HG02798 (cell line): ENCODE measurements around the gene BTN2A1.
"Not testable (repeated sequence)": the region's sequence is repeated elsewhere in the genome, so short reads cannot be mapped to it uniquely, and the experiment has no call there.

Experiments used
- ATAC-seq: cut with Tn5 transposase; IDR thresholded peaks from one replicate; pipeline ENCODE4 v1.9.1; 2021; ENCODE audit warnings: mild to moderate bottlenecking; ENCODE audit not compliant: unreplicated experiment, poor library complexity

The BTN2A1 gene

GRCh38 chr6:26457806-26458688 lies at the start of gene BTN2A1:
Gene BTN2A1 (plus strand): TSS chr6:26457955. CDS start chr6:26458637, 682 bp downstream.
- ATAC-seq = peak; percentile 98

GRCh38 chr6:26408828-26409730 lies 48.7 kb upstream of the BTN2A1 start:
- ATAC-seq = no peak

GRCh38 chr6:26411751-26412150 lies 46.0 kb upstream of the BTN2A1 start:
- ATAC-seq = no peak

GRCh38 chr6:26412228-26412627 lies 45.5 kb upstream of the BTN2A1 start:
- ATAC-seq = no peak

GRCh38 chr6:26412954-26413353 lies 44.8 kb upstream of the BTN2A1 start:
- no peak for ATAC-seq

GRCh38 chr6:26414281-26414680 lies 43.5 kb upstream of the BTN2A1 start:
- ATAC-seq = no peak

- no peak for ATAC-seq
Observed at GRCh38 chr6:26415036-26415614, 42.6 kb upstream of the BTN2A1 start.

- ATAC-seq = no peak
Observed at GRCh38 chr6:26415791-26416190, 42.0 kb upstream of the BTN2A1 start.

GRCh38 chr6:26416288-26416687 lies 41.5 kb upstream of the BTN2A1 start:
- no peak for ATAC-seq

- ATAC-seq = not testable (repeated sequence)
Observed at GRCh38 chr6:26418077-26418476, 39.7 kb upstream of the BTN2A1 start.

- ATAC-seq = not testable (repeated sequence)
Observed at GRCh38 chr6:26418795-26419194, 39.0 kb upstream of the BTN2A1 start.

- ATAC-seq = no peak
Observed at GRCh38 chr6:26420688-26421171, 37.0 kb upstream of the BTN2A1 start.

- peak; percentile 91 for ATAC-seq
Observed at GRCh38 chr6:26421259-26422144, 36.3 kb upstream of the BTN2A1 start.

GRCh38 chr6:26422329-26422728 lies 35.4 kb upstream of the BTN2A1 start:
- ATAC-seq = no peak

- ATAC-seq = no peak
Observed at GRCh38 chr6:26426691-26427450, 30.9 kb upstream of the BTN2A1 start.

GRCh38 chr6:26427451-26427809 lies 30.3 kb upstream of the BTN2A1 start:
- no peak for ATAC-seq

GRCh38 chr6:26428206-26428605 lies 29.5 kb upstream of the BTN2A1 start:
- ATAC-seq = no peak

GRCh38 chr6:26430787-26431186 lies 27.0 kb upstream of the BTN2A1 start:
- no peak for ATAC-seq
